Measurements from ENCODE around the gene HRAS. TPM values are rescaled to one million over a fixed set of nuclear protein-coding genes. Genes with fewer than 3 reads are reported as not detected.

Gene HRAS
- total and polyA plus RNA-seq, 2 of the 13 experiments (the other 11 are each of a cell fraction or from before 2014, with no cell fraction given): 32.9 to 50.0 TPM

DNA sequence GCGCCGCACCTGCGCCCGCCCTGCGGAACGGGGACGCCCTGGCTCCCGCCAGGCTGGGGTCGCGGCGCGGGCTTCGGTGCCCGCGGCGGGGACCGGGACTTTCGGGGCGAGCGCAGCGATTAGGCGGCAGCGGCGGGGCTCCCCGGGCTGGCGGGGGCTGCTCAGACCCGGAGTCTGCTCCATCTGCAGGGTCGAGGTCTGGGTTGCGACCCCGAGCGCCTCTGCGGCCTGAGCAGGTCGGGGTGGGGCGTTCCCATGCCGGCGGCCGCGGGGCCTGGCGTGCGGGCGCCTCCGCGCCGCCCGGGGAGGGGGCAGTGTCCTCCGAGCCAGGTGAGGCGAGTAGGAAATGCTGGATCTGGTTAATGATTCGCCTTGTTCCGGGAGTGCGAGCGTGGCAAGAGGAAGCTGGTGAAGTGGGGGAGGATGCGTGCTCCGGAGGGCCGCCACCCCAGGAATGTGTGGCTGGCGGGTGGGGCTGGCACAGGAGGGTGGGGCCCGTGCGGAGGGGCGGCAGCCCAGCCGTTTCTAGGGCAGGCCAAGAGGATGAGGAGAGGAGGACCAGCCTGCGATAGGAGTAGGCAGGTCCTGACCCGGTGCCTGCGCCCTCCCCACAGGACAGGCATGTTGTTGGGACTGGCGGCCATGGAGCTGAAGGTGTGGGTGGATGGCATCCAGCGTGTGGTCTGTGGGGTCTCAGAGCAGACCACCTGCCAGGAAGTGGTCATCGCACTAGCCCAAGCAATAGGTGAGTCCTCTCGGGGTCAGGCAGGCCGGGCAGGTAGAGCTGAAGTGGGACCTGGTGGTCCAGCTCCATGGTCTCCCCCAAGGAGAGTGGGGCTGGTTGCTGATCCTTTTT, 26.0 kb upstream of the HRAS start (continued):
- TF ChIP-seq ZEB1 (IDR thresholded peaks at IDR 0.05; ENCODE audit: insufficient replicate concordance, low read depth) (peak; percentile 61), IRX3 (CRISPR knock-in tag; IDR thresholded peaks at IDR 0.05; ENCODE audit: borderline replicate concordance, low read depth) (no peak), ZNF775 (CRISPR knock-in tag; IDR thresholded peaks at IDR 0.05; ENCODE audit: borderline replicate concordance) (no peak), ZFP1 (CRISPR knock-in tag; IDR thresholded peaks at IDR 0.05) (no peak), ZNF597 (CRISPR knock-in tag; IDR thresholded peaks at IDR 0.05) (no peak), RXRA (CRISPR knock-in tag; IDR thresholded peaks at IDR 0.05) (peak; percentile 63), ZNF589 (CRISPR knock-in tag; conservative IDR thresholded peaks at IDR 0.05) (no peak), SMYD3 (CRISPR knock-in tag; IDR thresholded peaks at IDR 0.05) (no peak), HHEX (CRISPR knock-in tag; IDR thresholded peaks at IDR 0.05) (no peak), PBX2 (CRISPR knock-in tag; IDR thresholded peaks at IDR 0.05) (no peak), GATAD2A (CRISPR knock-in tag; IDR thresholded peaks at IDR 0.05) (peak; percentile 58), STAG1 (CRISPR knock-in tag; IDR thresholded peaks at IDR 0.05) (no peak; the same call in 1 of the 2 replicates), NCOA5 (CRISPR knock-in tag; IDR thresholded peaks at IDR 0.05) (no peak), TRAFD1 (CRISPR knock-in tag; IDR thresholded peaks at IDR 0.05; ENCODE audit: borderline replicate concordance) (no peak), LCORL (IDR thresholded peaks at IDR 0.05) (no peak), LCORL (CRISPR knock-in tag; IDR thresholded peaks at IDR 0.05) (peak; percentile 42), ELF3 (CRISPR knock-in tag; IDR thresholded peaks at IDR 0.05) (peak; percentile 95), SNAPC2 (CRISPR knock-in tag; IDR thresholded peaks at IDR 0.05) (no peak), ZNF121 (CRISPR knock-in tag; IDR thresholded peaks at IDR 0.05) (peak; percentile 19; the same call in 1 of the 2 replicates), ZSCAN9 (CRISPR knock-in tag; IDR thresholded peaks at IDR 0.05; ENCODE audit: borderline replicate concordance) (peak; percentile 24; the same call in 1 of the 2 replicates), ZFY (CRISPR knock-in tag; IDR thresholded peaks at IDR 0.05) (peak; percentile 65; the same call in 1 of the 2 replicates)
- TF ChIP-seq, protein P1, sequence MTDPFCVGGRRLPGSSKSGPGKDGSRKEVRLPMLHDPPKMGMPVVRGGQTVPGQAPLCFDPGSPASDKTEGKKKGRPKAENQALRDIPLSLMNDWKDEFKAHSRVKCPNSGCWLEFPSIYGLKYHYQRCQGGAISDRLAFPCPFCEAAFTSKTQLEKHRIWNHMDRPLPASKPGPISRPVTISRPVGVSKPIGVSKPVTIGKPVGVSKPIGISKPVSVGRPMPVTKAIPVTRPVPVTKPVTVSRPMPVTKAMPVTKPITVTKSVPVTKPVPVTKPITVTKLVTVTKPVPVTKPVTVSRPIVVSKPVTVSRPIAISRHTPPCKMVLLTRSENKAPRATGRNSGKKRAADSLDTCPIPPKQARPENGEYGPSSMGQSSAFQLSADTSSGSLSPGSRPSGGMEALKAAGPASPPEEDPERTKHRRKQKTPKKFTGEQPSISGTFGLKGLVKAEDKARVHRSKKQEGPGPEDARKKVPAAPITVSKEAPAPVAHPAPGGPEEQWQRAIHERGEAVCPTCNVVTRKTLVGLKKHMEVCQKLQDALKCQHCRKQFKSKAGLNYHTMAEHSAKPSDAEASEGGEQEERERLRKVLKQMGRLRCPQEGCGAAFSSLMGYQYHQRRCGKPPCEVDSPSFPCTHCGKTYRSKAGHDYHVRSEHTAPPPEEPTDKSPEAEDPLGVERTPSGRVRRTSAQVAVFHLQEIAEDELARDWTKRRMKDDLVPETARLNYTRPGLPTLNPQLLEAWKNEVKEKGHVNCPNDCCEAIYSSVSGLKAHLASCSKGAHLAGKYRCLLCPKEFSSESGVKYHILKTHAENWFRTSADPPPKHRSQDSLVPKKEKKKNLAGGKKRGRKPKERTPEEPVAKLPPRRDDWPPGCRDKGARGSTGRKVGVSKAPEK (CRISPR knock-in tag; IDR thresholded peaks at IDR 0.05; ENCODE audit: borderline replicate concordance): no peak
